K562 (cell line): Measurements from ENCODE around the gene PPP3CB. TPM values are rescaled to one million over a fixed set of nuclear protein-coding genes. Genes with fewer than 3 reads are reported as not detected.

Experiments used
- BRD9 ChIP-seq: fragments of 450-650 bp; IDR thresholded peaks from 2 replicates; pipeline ENCODE4 v1.6.1; 2018; ENCODE audit warnings: low read depth; ENCODE audit not compliant: partially characterized antibody
- CBX1 ChIP-seq: sonication (generic); IDR thresholded peaks from 2 replicates; pipeline ENCODE4 v1.6.1; 2016; ENCODE audit warnings: antibody characterized with exemption, low read depth, mild to moderate bottlenecking
- E2F6 ChIP-seq, 2 experiments: IDR thresholded peaks; 2 replicates each; pipeline ENCODE4 v1.6.1; 2011; ENCODE audit warnings: borderline replicate concordance in 1 of 2, control low read depth in 1 of 2, low read depth in 1 of 2, low read length in 1 of 2, mild to moderate bottlenecking in 1 of 2, mixed read lengths in 1 of 2, moderate library complexity in 1 of 2; ENCODE audit not compliant: insufficient read depth in 1 of 2, insufficient read length in 1 of 2, poor library complexity in 1 of 2, severe bottlenecking in 1 of 2; ENCODE audit errors: extremely low read depth in 1 of 2
- ELF2 ChIP-seq: fragments of 250-450 bp; sonication (Bioruptor Pico); IDR thresholded peaks from 2 replicates; pipeline ENCODE4 v1.5.0; 2021; ENCODE audit warnings: mild to moderate bottlenecking
- HDGF ChIP-seq: fragments of 450-650 bp; IDR thresholded peaks from 2 replicates; pipeline ENCODE4 v1.6.1; 2016
- ILK ChIP-seq: fragments of 450-650 bp; IDR thresholded peaks from 2 replicates; pipeline ENCODE4 v1.6.1; 2016; ENCODE audit warnings: missing genetic modification characterization, low read depth, mild to moderate bottlenecking, missing compliant biosample characterization, moderate library complexity, borderline replicate concordance
- NELFE ChIP-seq: IDR thresholded peaks from 2 replicates; pipeline ENCODE4 v1.6.1; 2011; ENCODE audit warnings: mild to moderate bottlenecking; ENCODE audit not compliant: insufficient read depth, insufficient read length
- NFE2 ChIP-seq: IDR thresholded peaks from 2 replicates; pipeline ENCODE4 v1.6.1; 2014; ENCODE audit warnings: antibody characterized with exemption, low read depth
- NFE2L1 ChIP-seq: fragments of 450-650 bp; IDR thresholded peaks from 2 replicates; pipeline ENCODE4 v1.6.1; 2016; ENCODE audit warnings: missing genetic modification characterization, low read depth, mild to moderate bottlenecking, missing compliant biosample characterization, moderate library complexity, borderline replicate concordance
- NFIX ChIP-seq: fragments of 250-450 bp; sonication (Bioruptor Pico); IDR thresholded peaks from 2 replicates; pipeline ENCODE4 v1.4.0; 2020; ENCODE audit warnings: low read depth, mild to moderate bottlenecking, moderate library complexity
- NR0B1 ChIP-seq: fragments of 450-650 bp; IDR thresholded peaks from one replicate; pipeline ENCODE4 v1.6.1; 2018; ENCODE audit warnings: mild to moderate bottlenecking, moderate library complexity; ENCODE audit not compliant: partially characterized antibody
- NUFIP1 ChIP-seq: fragments of 450-650 bp; IDR thresholded peaks from 2 replicates; pipeline ENCODE4 v1.6.1; 2018; ENCODE audit not compliant: partially characterized antibody
- RFX1 ChIP-seq: fragments of 450-650 bp; IDR thresholded peaks from 2 replicates; pipeline ENCODE4 v1.6.1; 2016; ENCODE audit warnings: mild to moderate bottlenecking, moderate library complexity
- SMARCA4 ChIP-seq: fragments of 450-650 bp; IDR thresholded peaks from 2 replicates; pipeline ENCODE4 v1.6.1; 2016
- TBP ChIP-seq: optimal IDR thresholded peaks from 2 replicates; pipeline ENCODE3; 2011; ENCODE audit warnings: low read depth, low read length, improper control_type of control experiment
- TCF7L2 ChIP-seq: fragments of 150-350 bp; IDR thresholded peaks from 2 replicates; pipeline ENCODE4 v1.6.1; 2016; ENCODE audit warnings: low read depth, mild to moderate bottlenecking, low read length, moderate library complexity
- TSHZ1 ChIP-seq: fragments of 250-450 bp; sonication (Bioruptor Pico); IDR thresholded peaks from 2 replicates; pipeline ENCODE4 v1.4.0; 2020; ENCODE audit warnings: mild to moderate bottlenecking, moderate library complexity
- ZBTB2 ChIP-seq: fragments of 450-650 bp; IDR thresholded peaks from 2 replicates; pipeline ENCODE4 v1.6.1; 2016; ENCODE audit warnings: antibody characterized with exemption
- ZNF224 ChIP-seq: sonication (generic); formaldehyde crosslinking; IDR thresholded peaks from 2 replicates; pipeline ENCODE4 v1.8.0; 2022; ENCODE audit warnings: mild to moderate bottlenecking, missing genetic modification reagents
- ZNF347 ChIP-seq: fragments of 450-650 bp; formaldehyde crosslinking; IDR thresholded peaks from 2 replicates; pipeline ENCODE4 v1.4.0; 2020; ENCODE audit warnings: low read depth, mild to moderate bottlenecking, moderate library complexity
- ZNF707 ChIP-seq: fragments of 250-450 bp; sonication (Bioruptor Pico); conservative IDR thresholded peaks from 2 replicates; pipeline ENCODE4 v1.8.0; 2022; ENCODE audit warnings: inconsistent platforms, mild to moderate bottlenecking, moderate library complexity
- polyA plus RNA-seq, 8 experiments: library from polyadenylated mRNA; depleted of rRNA in 4 of 8; stranded (reverse) in 5 of 8; unstranded in 3 of 8; fragments of >200 nt; fragmentation: Nextera tagmentation in 2 of 8; fragmentation: Illumina TruSeq in 1 of 8; extraction: Ambion mirVana in 2 of 8; extraction: Trizol in 1 of 8; gene quantifications; 2 replicates each; pipeline versions ENCODE4 v1.2.1 to v1.2.3, GENCODE V29; 2011 to 2014; ENCODE audit warnings: inconsistent platforms in 1 of 8, missing spikeins in 1 of 8
- total RNA-seq, 7 experiments: library from RNA; depleted of rRNA in 6 of 7; stranded (reverse); fragments of >200 nt in 6 of 7; fragmentation: Illumina TruSeq in 2 of 7; extraction: Trizol in 2 of 7; gene quantifications; 2 replicates each; pipeline versions ENCODE4 v1.2.1 to v1.2.3, GENCODE V29; 2011 to 2021; ENCODE audit warnings: low replicate concordance in 1 of 7

Gene PPP3CB
- total and polyA plus RNA-seq, 9 of the 15 experiments (the other 6 are each of a cell fraction or from before 2014, with no cell fraction given): 9.6 to 27.6 (median 17.8) TPM

GRCh38 chr10:73495884-73496674 is at the start of gene PPP3CB (continued):
- TF ChIP-seq ZNF224 (CRISPR knock-in tag) (no peak), NELFE (no peak), NFE2L1 (tag) (no peak), ILK (no peak), RFX1 (peak; percentile 4; the same call in 1 of the 2 replicates), CBX1 (no peak; the same call in 1 of the 2 replicates), ZNF347 (CRISPR knock-in tag) (no peak), ELF2 (CRISPR knock-in tag) (no peak), TBP (peak; percentile 59), SMARCA4 (peak; percentile 43; the same call in 1 of the 2 replicates), ZNF707 (CRISPR knock-in tag) (no peak), TSHZ1 (CRISPR knock-in tag) (no peak), BRD9 (peak; percentile 42), HDGF (peak; percentile 74; the same call in 1 of the 2 replicates), ZBTB2 (peak; percentile 15; the same call in 1 of the 2 replicates), NUFIP1 (no peak), E2F6 (IDR thresholded peaks at IDR 0.05; ENCODE audit: borderline replicate concordance in 1 of 2, extremely low read depth in 1 of 2, insufficient read depth in 1 of 2, insufficient read length in 1 of 2, low read depth in 1 of 2, low read length in 1 of 2, poor library complexity in 1 of 2, severe bottlenecking in 1 of 2) (no peak), NFE2 (no peak), TCF7L2 (no peak), NFIX (CRISPR knock-in tag) (no peak), NR0B1 (no peak)
